Kidney (tissue), 14 donors: ENCODE measurements around the gene NPHP4. TPM values are rescaled to one million over a fixed set of nuclear protein-coding genes. Genes with fewer than 3 reads are reported as not detected.

ENCODE experiments used
- DNase-seq, 5 donors: peaks; one replicate each; pipeline ENCODE4 v3.0.0-alpha.2; 2013 to 2020
- FAIRE-seq: peaks from 2 replicates; lab custom pipeline; 2012; peaks lifted over from hg19 to GRCh38; lab: Jason Lieb, UNC
- H3K27ac ChIP-seq, 2 donors: one replicate each; pipeline ENCODE4 v1.7.0; 2013; ENCODE audit warnings: low read depth in 2 of 2, low read length in 2 of 2, inconsistent platforms in 1 of 2
- H3K27me3 ChIP-seq: one replicate; pipeline ENCODE4 v1.7.1; 2013; ENCODE audit warnings: low read length, inconsistent platforms; ENCODE audit not compliant: control insufficient read depth, insufficient read depth
- H3K36me3 ChIP-seq, 3 donors: one replicate each; pipeline versions ENCODE4 v1.7.0 to v1.7.1; 2013; ENCODE audit warnings: low read length in 3 of 3, control low read depth in 1 of 3, inconsistent platforms in 1 of 3; ENCODE audit not compliant: insufficient read depth in 3 of 3, control insufficient read depth in 2 of 3
- H3K4me1 ChIP-seq, 3 donors: one replicate each; pipeline versions ENCODE4 v1.7.0 to v1.7.1; 2013; ENCODE audit warnings: low read length in 3 of 3, inconsistent platforms in 1 of 3, low read depth in 1 of 3; ENCODE audit not compliant: control insufficient read depth in 2 of 3, insufficient read depth in 2 of 3
- H3K4me3 ChIP-seq, 3 donors: one replicate each; pipeline versions ENCODE4 v1.7.0 to v1.8.1; 2013; ENCODE audit warnings: low read length in 3 of 3, control low read depth in 1 of 3, inconsistent platforms in 1 of 3
- H3K9ac ChIP-seq, 3 donors: one replicate each; pipeline versions ENCODE4 v1.7.0 to v1.7.1; 2013; ENCODE audit warnings: low read length in 3 of 3, control low read depth in 1 of 3, inconsistent platforms in 1 of 3
- H3K9me3 ChIP-seq, 3 donors: one replicate each; pipeline versions ENCODE4 v1.7.0 to v1.7.1; 2013; ENCODE audit warnings: low read length in 3 of 3, control low read depth in 1 of 3, inconsistent platforms in 1 of 3; ENCODE audit not compliant: control insufficient read depth in 2 of 3, insufficient read depth in 1 of 3
- CTCF ChIP-seq: IDR thresholded peaks from 3 replicates; pipeline ENCODE4 v1.5.1; 2012; ENCODE audit warnings: mild to moderate bottlenecking, moderate library complexity, borderline replicate concordance; ENCODE audit not compliant: insufficient read depth; ENCODE audit errors: extremely low read depth
- intact Hi-C: fragments of 100-400 bp; cut with DNase I; formaldehyde crosslinking; loops from one replicate; pipeline ENCODE4 v1.11.1; 2022
- polyA plus RNA-seq: library from polyadenylated mRNA; stranded (reverse); fragments of 350-450 nt; fragmentation: Illumina TruSeq; extraction: RNeasy Lipid Tissue Mini Kit (QIAGEN cat#74804); gene quantifications from one replicate; pipeline ENCODE4 v1.2.3, GENCODE V29; 2014; ENCODE audit warnings: low read depth, low replicate concordance; ENCODE audit not compliant: insufficient read depth
- total RNA-seq: library from RNA; stranded (reverse); fragmentation: NEBNext Ultra II Directional; extraction: Animal tissue kit (Norgen Biotek cat#: 25700); gene quantifications from one replicate; pipeline ENCODE4 v1.2.1, GENCODE V29; 2021
- donor health status: control.
- donor health status: control.
- donor health status: control.
- donor health status: control.
- donor health status: control.
- donor health status: DM: yes; HTN: yes; CAD: no.
- donor health status: Normal renal cell carcinoma (clear cell type).

Gene NPHP4
- total and polyA plus RNA-seq, 2 donors from 2014 or later = 2.9 to 16.1 TPM

GRCh38 chr1:5850503-5850902 lies 141.7 kb downstream of the NPHP4 start:
- Histone ChIP-seq H3K9ac (no peak overlapping the region), H3K4me1 (no peaks in the 10 kb centered on the region), H3K27me3 (no peaks in the 10 kb centered on the region), H3K9me3 (peaks cover 0 to 2% (median 0%) of the 10 kb centered on the region in 3 donors), H3K36me3 (no peaks in the 10 kb centered on the region), H3K27ac (no peak overlapping the region), H3K4me3 (no peak overlapping the region)
- intact Hi-C loops = no loop called here
- DNase-seq = no peak
- TF ChIP-seq CTCF = no peak
- FAIRE-seq = no peak

GRCh38 chr1:5849550-5849949 lies 142.7 kb downstream of the NPHP4 start:
- Histone ChIP-seq H3K36me3 (no peaks in the 10 kb centered on the region), H3K27me3 (no peaks in the 10 kb centered on the region), H3K9ac (no peak overlapping the region), H3K9me3 (peaks cover 0 to 2% (median 0%) of the 10 kb centered on the region in 3 donors), H3K4me1 (no peaks in the 10 kb centered on the region), H3K27ac (no peak overlapping the region), H3K4me3 (no peak overlapping the region)
- intact Hi-C loops = no loop called here
- no peak for DNase-seq
- FAIRE-seq = no peak
- TF ChIP-seq CTCF = no peak

GRCh38 chr1:5847013-5847659 lies 145.1 kb downstream of the NPHP4 start:
- no peak for FAIRE-seq
- peaks cover 0 to 2% (median 0%) of the 10 kb centered on the region in 3 donors for H3K9me3 ChIP-seq
- H3K36me3 ChIP-seq = no peaks in the 10 kb centered on the region
- DNase-seq = peak in 4 of 5 donors; percentile 57 to 86 (median 79)
- no peak overlapping the region for H3K4me3 ChIP-seq
- no peak for TF ChIP-seq CTCF
- intact Hi-C loops = no loop called here
- H3K4me1 ChIP-seq = no peaks in the 10 kb centered on the region
- no peak overlapping the region for H3K9ac ChIP-seq
- H3K27me3 ChIP-seq = no peaks in the 10 kb centered on the region
- no peak overlapping the region for H3K27ac ChIP-seq

- H3K4me3 ChIP-seq = no peak overlapping the region
- H3K9ac ChIP-seq = no peak overlapping the region
- FAIRE-seq (no peak), DNase-seq (no peak)
- H3K9me3 ChIP-seq = peaks cover 0 to 2% (median 0%) of the 10 kb centered on the region in 3 donors
- H3K27ac ChIP-seq = no peak overlapping the region
- no peaks in the 10 kb centered on the region for H3K4me1 ChIP-seq
- H3K27me3 ChIP-seq = no peaks in the 10 kb centered on the region
- intact Hi-C loops = no loop called here
- H3K36me3 ChIP-seq = no peaks in the 10 kb centered on the region
- no peak for TF ChIP-seq CTCF
Measured at GRCh38 chr1:5845376-5845775, 146.8 kb downstream of the NPHP4 start.
